Measurements from ENCODE around the gene TMEM43.

DNA sequence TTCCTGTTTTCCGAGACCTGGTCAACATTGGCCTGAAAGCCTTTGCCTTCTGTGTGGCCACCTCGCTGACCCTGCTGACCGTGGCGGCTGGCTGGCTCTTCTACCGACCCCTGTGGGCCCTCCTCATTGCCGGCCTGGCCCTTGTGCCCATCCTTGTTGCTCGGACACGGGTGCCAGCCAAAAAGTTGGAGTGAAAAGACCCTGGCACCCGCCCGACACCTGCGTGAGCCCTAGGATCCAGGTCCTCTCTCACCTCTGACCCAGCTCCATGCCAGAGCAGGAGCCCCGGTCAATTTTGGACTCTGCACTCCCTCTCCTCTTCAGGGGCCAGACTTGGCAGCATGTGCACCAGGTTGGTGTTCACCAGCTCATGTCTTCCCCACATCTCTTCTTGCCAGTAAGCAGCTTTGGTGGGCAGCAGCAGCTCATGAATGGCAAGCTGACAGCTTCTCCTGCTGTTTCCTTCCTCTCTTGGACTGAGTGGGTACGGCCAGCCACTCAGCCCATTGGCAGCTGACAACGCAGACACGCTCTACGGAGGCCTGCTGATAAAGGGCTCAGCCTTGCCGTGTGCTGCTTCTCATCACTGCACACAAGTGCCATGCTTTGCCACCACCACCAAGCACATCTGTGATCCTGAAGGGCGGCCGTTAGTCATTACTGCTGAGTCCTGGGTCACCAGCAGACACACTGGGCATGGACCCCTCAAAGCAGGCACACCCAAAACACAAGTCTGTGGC, 16.9 kb downstream of the TMEM43 start:
- TF ChIP-seq CTCF (IDR thresholded peaks at IDR 0.05; ENCODE audit: poor library complexity) = no peak
- TF ChIP-seq EZH2 (IDR thresholded peaks at IDR 0.05; ENCODE audit: borderline replicate concordance) = no peak

Data from hepatocyte (in vitro differentiated cells).